Cerebellar cortex (tissue), 1 donor: ENCODE measurements around the gene CLCF1.
A peak's percentile ranks its signal among the peaks of the same experiment; 100 is the strongest.
"Not testable (repeated sequence)": the region's sequence is repeated elsewhere in the genome, so short reads cannot be mapped to it uniquely, and the experiment has no call there.

Experiments
- DNase-seq: peaks from one replicate; pipeline ENCODE4 v3.0.0-alpha.2; 2015; ENCODE audit warnings: low spot score

The CLCF1 gene

GRCh38 chr11:67408437-67409200, 35.2 kb upstream of the CLCF1 start:
- no peak for DNase-seq

DNA sequence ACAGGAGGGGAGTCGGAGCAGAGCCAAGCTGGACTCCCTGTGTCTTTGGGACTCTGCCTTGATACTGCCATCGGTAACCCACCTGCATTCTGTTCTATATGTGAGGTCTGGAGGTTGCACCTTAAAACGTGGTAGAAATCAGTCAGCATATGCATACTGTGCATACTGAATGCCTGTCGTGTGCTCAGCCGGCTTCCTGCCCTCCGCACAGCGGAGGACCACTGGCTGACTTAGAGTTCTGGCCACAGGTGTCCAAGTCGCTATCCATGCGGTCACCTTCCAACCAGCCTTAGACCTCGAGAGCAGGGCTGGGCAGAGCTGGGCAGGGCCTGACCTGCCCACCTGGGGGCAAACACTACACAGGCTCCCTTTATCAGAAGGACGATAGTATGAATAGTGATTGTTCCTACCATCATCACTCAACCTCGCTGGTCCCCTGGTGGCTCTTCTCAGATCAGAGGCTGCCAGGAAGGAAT, 34.3 kb upstream of the CLCF1 start:
- DNase-seq, result no peak

DNA sequence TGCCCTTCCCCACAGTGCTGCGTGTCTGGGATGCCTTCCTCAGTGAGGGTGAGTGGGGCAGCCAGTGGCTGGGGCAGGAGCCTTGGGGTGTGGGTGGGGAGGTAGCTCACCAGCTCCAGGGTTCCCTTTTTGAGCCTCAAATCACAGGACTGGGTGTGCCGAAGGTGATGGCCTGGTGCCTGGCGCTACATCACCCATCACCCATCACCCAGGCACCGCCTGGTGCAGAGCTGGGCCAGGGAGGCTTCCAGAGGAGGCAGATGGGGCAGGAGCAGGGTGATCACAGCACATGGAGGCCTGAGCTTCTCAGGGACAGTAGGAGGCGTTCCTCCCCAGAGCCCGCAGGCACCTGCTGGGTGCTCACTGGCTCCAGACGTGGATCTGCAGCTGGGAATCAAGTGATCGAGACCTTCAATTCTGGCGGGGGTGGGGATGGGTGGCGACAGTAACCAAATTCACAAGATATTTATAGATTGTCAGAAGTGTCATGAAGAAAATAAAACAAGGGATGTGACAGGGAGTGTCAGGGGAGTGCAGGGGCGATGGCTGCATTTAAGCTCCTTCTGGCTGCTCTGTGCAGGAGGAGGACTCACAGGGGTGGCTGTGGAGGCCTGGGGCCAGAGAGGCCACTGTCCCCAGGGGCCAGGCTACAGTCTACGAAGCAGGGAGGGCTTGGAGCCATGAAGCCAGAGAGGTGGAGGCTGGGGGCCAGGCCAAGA, 33.7 kb upstream of the CLCF1 start:
- no peak for DNase-seq

DNA sequence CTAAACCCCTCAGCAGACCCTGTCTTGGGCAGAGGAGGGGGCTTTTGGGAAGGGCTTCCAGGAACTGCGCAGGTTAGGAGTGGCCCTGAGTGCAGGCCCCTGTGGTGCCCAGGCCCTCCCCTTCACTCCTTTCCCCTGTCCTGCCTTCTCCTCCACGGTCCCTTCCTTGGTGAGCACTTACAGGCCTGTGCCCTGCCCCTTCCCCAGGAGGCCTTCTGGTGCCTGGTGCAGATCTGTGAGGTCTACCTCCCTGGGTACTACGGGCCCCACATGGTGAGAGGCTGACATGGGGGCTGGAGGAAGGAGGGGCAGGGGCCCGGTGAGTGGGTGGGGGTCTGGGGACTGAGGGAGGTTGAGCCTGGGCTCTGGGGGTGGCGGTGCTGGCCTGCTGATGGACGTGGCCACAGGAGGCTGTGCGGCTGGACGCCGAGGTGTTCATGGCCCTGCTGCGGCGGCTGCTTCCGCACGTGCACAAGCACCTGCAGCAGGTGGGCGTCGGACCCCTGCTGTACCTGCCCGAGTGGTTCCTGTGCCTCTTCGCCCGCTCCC, 33.1 kb upstream of the CLCF1 start:
- DNase-seq, result no peak

GRCh38 chr11:67405688-67406339, 32.4 kb upstream of the CLCF1 start:
- DNase-seq, result no peak

GRCh38 chr11:67405196-67405567, 31.8 kb upstream of the CLCF1 start:
- no peak for DNase-seq

- DNase-seq, result no peak
These were observed 31.3 kb upstream of the CLCF1 start for GRCh38 chr11:67404515-67405195.

DNA sequence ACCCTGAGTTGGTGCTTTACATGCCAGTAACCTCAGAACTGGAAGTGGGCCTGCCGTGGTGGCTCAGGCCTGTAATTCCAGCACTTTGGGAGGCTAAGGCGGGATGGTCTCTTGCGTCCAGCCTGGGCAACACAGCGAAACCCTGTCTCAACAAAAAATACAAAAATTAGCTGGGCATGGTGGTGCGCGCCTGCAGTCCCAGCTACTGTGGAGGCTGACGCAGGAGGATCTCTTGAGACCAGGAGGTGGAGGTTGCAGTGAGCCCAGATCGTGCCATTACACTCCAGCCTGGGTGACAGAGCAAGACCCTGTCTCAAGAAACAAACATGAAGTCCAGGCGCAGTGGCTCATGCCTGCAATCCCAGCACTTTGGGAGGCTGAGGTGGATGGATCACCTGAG, 29.7 kb upstream of the CLCF1 start:
- DNase-seq, result not testable (repeated sequence)

DNA sequence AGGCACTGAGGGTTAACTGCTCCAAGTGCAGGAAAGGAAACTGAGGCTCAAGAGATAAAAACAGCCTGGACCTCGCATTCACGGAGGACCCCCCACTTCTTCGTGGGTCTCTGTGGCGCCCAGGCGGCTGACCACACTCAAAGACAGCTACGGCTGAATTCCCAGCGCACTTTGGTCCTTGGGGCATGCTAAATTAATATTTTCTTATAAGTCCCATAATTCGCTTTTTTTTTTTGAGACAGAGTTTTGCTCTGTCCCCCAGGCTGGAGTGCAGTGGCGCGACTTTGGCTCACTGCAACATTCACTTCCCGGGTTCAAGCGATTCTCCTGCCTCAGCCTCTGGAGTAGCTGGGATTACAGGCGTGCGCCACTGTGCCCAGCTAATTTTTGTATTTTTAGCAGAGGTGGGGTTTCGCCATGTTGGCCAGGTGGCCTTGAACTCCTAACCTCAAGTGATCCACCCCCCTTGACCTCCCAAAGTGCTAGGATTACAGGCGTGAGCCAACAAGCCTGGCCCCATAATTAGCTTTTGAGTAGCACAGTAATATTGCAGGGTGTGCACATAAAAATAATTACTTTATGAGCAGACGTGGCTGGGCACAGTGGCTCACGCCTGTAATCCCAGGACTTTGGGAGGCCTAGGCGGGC, 28.9 kb upstream of the CLCF1 start:
- DNase-seq, result not testable (repeated sequence)

DNA sequence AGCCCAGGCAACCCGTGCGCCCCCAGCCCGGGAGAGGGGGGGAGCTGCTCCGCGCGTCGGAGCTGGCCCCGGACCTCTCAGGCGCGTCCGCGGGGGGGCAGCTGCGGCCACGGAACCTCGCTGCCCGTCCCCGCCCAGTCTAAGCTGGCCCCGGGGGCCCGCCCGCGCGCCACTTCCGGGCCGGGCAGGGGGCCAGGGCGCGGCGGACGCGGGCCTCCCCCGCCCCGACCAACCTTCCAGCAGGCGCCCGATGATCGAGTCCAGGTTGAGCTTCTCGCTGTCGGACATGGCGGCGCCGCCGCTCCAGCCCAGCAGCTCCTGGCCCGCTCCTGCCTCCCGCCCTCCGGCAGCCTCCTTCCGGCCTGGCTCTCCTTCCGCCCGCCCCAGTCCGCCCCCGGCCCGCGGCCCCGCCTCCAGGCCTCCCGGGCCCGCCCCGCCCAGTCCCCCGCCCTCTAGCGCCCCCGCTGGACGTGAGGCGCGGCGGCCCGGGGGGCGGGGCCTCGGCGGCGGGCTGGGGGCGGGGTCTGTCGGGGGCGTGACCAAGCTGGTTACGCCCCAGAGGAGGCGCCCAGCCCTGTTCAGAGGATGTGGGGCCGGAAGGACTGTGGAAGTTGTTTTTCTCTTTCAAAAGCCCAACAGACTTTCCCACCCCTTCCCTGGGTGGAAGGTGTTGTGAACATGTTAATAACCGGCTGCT, 28.2 kb upstream of the CLCF1 start, which contains the start of gene PPP1CA:
PPP1CA (minus strand) TSS at position 364 of the 697 bp plus-strand sequence; CDS start at position 288, 76 bp downstream.
- peak; percentile 89 for DNase-seq

- no peak for DNase-seq
These were observed 27.6 kb upstream of the CLCF1 start for GRCh38 chr11:67400942-67401494.

DNA sequence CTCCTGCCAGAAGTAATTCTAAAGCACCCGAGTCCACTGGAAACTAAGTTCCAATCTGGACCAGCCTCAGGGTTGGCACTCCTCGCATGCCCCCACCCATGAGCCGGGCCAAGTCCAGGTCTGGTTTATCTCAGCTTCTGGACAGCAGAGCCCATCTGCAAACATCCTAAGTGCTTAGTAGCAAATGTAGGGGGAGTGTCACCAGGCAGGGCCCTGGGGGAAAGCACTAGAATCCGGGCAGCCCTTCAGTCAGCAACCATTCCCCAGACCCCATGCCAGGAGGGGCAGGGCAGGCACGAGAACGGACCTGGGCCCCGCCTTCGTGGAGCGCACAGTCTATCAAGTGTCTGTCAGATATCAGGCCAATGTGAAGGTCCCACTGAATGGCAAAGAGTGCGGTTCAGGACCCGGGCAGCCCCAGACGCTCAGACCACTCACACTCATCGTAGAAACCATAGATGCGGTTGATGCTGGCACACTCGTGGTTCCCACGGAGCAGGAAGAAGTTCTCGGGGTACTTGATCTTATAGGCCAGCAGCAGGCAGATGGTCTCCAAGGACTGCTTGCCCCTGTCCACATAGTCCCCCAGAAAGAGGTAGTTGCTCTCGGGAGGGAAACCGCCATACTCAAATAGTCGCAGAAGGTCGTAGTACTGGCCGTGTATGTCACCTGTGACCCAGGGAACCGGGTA, 27.0 kb upstream of the CLCF1 start:
- DNase-seq, result no peak

DNA sequence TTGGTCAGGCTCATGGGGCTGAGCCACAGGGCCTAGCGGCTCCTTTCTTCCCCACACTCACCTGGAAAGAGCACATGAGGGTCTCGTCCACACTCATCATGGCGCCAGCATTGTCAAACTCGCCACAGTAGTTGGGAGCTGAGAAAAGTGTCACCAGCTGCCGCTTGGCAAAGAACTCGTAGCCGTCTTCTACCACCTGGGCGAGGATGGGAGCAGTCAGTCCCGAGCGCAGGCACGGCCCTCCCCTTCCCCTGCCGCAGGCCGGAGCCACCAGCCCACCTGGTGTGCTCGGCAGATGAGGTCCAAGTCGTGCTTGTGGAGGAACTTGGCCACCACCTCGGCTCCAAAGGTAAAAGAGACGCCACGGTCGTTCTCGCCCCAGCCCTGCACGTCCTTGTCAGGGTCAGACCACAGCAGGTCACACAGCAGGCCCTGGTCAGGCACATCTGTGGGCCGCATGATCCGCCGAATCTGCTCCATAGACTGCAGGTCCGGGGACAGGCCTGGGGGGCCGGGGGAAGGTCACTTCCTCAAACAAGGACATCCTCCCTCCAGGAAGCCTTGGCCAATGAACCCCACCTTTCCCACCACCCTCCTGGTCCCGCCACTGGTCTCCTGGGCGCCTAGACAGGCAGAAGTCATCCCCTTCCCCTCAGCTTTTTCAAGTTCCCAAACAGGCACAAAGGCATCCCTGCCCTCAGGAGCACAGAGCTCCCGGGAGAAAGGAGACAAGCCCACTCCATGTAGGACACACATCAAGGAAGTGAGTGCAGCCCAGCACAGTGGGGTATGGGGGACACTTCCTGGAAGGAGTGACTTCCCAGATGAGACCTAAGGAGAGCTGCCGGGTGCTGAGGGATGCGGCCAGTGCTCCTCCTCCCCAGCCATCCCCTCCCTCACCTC, 25.5 kb upstream of the CLCF1 start:
- DNase-seq, result no peak

- no peak for DNase-seq
These were observed 24.7 kb upstream of the CLCF1 start for GRCh38 chr11:67397986-67398660.

DNA sequence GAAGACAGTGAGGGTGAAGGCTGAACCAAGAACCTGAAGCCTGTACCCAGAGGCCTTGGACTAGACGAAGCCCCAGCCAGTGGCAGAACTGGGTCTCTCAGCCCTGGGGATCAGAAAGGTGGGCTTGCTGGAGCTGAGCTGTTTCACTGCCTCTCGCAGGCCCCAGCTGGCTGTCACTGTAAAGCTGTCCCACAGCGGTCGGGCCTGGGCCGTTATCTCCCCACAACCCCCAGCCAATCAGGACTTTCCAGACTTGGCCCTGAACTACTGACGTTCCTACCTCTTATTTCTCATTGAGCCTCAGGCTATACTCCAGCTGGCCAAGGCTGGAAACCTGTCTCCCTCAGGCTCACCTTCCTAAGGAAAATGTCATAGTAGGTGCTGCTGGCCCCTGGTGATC, 24.1 kb upstream of the CLCF1 start:
- no peak for DNase-seq

- DNase-seq, result no peak
These were observed 23.4 kb upstream of the CLCF1 start for GRCh38 chr11:67396587-67397389.

- DNase-seq, result no peak
These were observed 22.8 kb upstream of the CLCF1 start for GRCh38 chr11:67396259-67396581.
